ENCODE data around the gene SLC25A39. TPM values are rescaled to one million over a fixed set of nuclear protein-coding genes. Genes with fewer than 3 reads are reported as not detected.
A peak's percentile ranks its signal among the peaks of the same experiment; 100 is the strongest.

Gene SLC25A39
- total and polyA plus RNA-seq, 2 donors (not counting 1 experiment from before 2014, with no cell fraction given), result 35.3 to 70.2 TPM

GRCh38 chr17:44353672-44354331 lies 29.2 kb upstream of the SLC25A39 start:
- H2AFZ ChIP-seq (ENCODE audit: low read length), result no peak overlapping the region
- no peak for TF ChIP-seq CTCF (conservative IDR thresholded peaks at IDR 0.05 in 1 of 2, IDR thresholded peaks at IDR 0.05 in 1 of 2; ENCODE audit: low read depth in 1 of 2, low read length in 2 of 2)
- TF ChIP-seq EZH2 (IDR thresholded peaks at IDR 0.05; ENCODE audit: low read length, missing control alignments), result no peak

GRCh38 chr17:44352828-44353671 lies 28.4 kb upstream of the SLC25A39 start:
- Histone ChIP-seq H3K9ac (ENCODE audit: insufficient read depth, low read length) (peak overlapping the region; percentile 7), H3K4me1 (ENCODE audit: control insufficient read depth, extremely low read depth, insufficient read depth, low read length) (no peaks in the 10 kb centered on the region), H3K27me3 (ENCODE audit: control insufficient read depth, insufficient read depth, low read length) (no peaks in the 10 kb centered on the region), H3K27ac (ENCODE audit: insufficient read depth, low read length) (no peak overlapping the region), H3K4me2 (ENCODE audit: extremely low read depth, insufficient read depth, low read length) (no peak overlapping the region), H4K20me1 (ENCODE audit: control insufficient read depth, extremely low read depth, insufficient read depth, low read length) (no peaks in the 10 kb centered on the region), H3K79me2 (ENCODE audit: control insufficient read depth, insufficient read depth, low read length) (no peaks in the 10 kb centered on the region), H3K9me3 (ENCODE audit: control insufficient read depth, insufficient read depth, low read depth, low read length) (no peaks in the 10 kb centered on the region), H3K36me3 (ENCODE audit: control insufficient read depth, insufficient read depth, low read length) (peaks cover 18% of the 10 kb centered on the region), H2AFZ (ENCODE audit: low read length) (no peak overlapping the region), H3K4me3 (replicated peaks in 1 of 4; ENCODE audit: control extremely low read depth in 1 of 4, insufficient read depth in 1 of 4, low read depth in 3 of 4, low read length in 4 of 4) (no peak overlapping the region)
- no peak for TF ChIP-seq EZH2 (IDR thresholded peaks at IDR 0.05; ENCODE audit: low read length, missing control alignments)
- TF ChIP-seq CTCF (conservative IDR thresholded peaks at IDR 0.05 in 1 of 2, IDR thresholded peaks at IDR 0.05 in 1 of 2; ENCODE audit: low read depth in 1 of 2, low read length in 2 of 2), result no peak
- DNase-seq (ENCODE audit: low read depth in 2 of 2), result no peak

More at GRCh38 chr17:44353672-44354331, 29.2 kb upstream of the SLC25A39 start:
- Histone ChIP-seq H3K36me3 (ENCODE audit: control insufficient read depth, insufficient read depth, low read length) (peaks cover 18% of the 10 kb centered on the region), H3K27ac (ENCODE audit: insufficient read depth, low read length) (no peak overlapping the region), H4K20me1 (ENCODE audit: control insufficient read depth, extremely low read depth, insufficient read depth, low read length) (no peaks in the 10 kb centered on the region), H3K4me3 (replicated peaks in 1 of 4; ENCODE audit: control extremely low read depth in 1 of 4, insufficient read depth in 1 of 4, low read depth in 3 of 4, low read length in 4 of 4) (no peak overlapping the region), H3K4me1 (ENCODE audit: control insufficient read depth, extremely low read depth, insufficient read depth, low read length) (no peaks in the 10 kb centered on the region), H3K9me3 (ENCODE audit: control insufficient read depth, insufficient read depth, low read depth, low read length) (no peaks in the 10 kb centered on the region), H3K9ac (ENCODE audit: insufficient read depth, low read length) (no peak overlapping the region), H3K79me2 (ENCODE audit: control insufficient read depth, insufficient read depth, low read length) (no peaks in the 10 kb centered on the region), H3K27me3 (ENCODE audit: control insufficient read depth, insufficient read depth, low read length) (no peaks in the 10 kb centered on the region), H3K4me2 (ENCODE audit: extremely low read depth, insufficient read depth, low read length) (no peak overlapping the region)
- no peak for DNase-seq (ENCODE audit: low read depth in 2 of 2)
